NCI-H1436 (cell line): ENCODE results near the gene TMEM141.
"Not testable (repeated sequence)": the region's sequence is repeated elsewhere in the genome, so short reads cannot be mapped to it uniquely, and the experiment has no call there.

Source experiments
- DNase-seq: peaks from one replicate; lab custom pipeline; 2025; lab: John Stamatoyannopoulos, UW

Gene TMEM141

GRCh38 chr9:136794281-136794999 is 3.3 kb downstream of the TMEM141 start:
- no peak for DNase-seq

GRCh38 chr9:136795000-136795348 is 3.8 kb downstream of the TMEM141 start:
- no peak for DNase-seq

GRCh38 chr9:136796238-136796774 is 5.2 kb downstream of the TMEM141 start, which contains the start of gene CCDC183:
Gene CCDC183, plus strand, starts transcription at chr9:136796338. Its CDS starts 60 bp downstream, at chr9:136796398.
- no peak for DNase-seq

- DNase-seq, result not testable (repeated sequence)
Observed at GRCh38 chr9:136796775-136797347, 5.7 kb downstream of the TMEM141 start.

- no peak for DNase-seq
Observed at GRCh38 chr9:136798708-136799078, 7.5 kb downstream of the TMEM141 start.

- DNase-seq, result no peak
Observed at GRCh38 chr9:136799079-136799853, 8.1 kb downstream of the TMEM141 start.

- peak; percentile 85 for DNase-seq
Observed at GRCh38 chr9:136799854-136800657, 8.9 kb downstream of the TMEM141 start.

- no peak for DNase-seq
Observed at GRCh38 chr9:136802321-136802720, 11.2 kb downstream of the TMEM141 start.

GRCh38 chr9:136803009-136803550 is 11.9 kb downstream of the TMEM141 start:
- not testable (repeated sequence) for DNase-seq

GRCh38 chr9:136803551-136804508 is 12.7 kb downstream of the TMEM141 start:
- no peak for DNase-seq

GRCh38 chr9:136804509-136805206 is 13.5 kb downstream of the TMEM141 start:
- DNase-seq, result no peak

- no peak for DNase-seq
Observed at GRCh38 chr9:136805207-136805740, 14.1 kb downstream of the TMEM141 start.

- DNase-seq, result no peak
Observed at GRCh38 chr9:136806067-136806466, 14.9 kb downstream of the TMEM141 start.

GRCh38 chr9:136806631-136807201 is 15.6 kb downstream of the TMEM141 start:
- DNase-seq, result no peak

GRCh38 chr9:136807281-136808074 is 16.3 kb downstream of the TMEM141 start, which contains the start of gene RABL6:
Gene RABL6, plus strand, starts transcription at chr9:136807948. Its CDS starts 249 bp downstream, at chr9:136808197.
- DNase-seq, result peak; percentile 70

GRCh38 chr9:136808075-136808805 is 17.1 kb downstream of the TMEM141 start:
- DNase-seq, result no peak

GRCh38 chr9:136808806-136809158 is 17.6 kb downstream of the TMEM141 start:
- no peak for DNase-seq
